PFSK-1 (cell line): ENCODE data around the gene DNAAF5.

Source experiments
- POLR2AphosphoS5 ChIP-seq: IDR thresholded peaks from 2 replicates; pipeline ENCODE4 v1.6.1; 2012; ENCODE audit warnings: low read depth, mild to moderate bottlenecking, control low read depth, low read length, moderate library complexity
- SIN3A ChIP-seq: IDR thresholded peaks from 2 replicates; pipeline ENCODE4 v1.6.1; 2012; ENCODE audit warnings: mild to moderate bottlenecking, low read length, moderate library complexity, borderline replicate concordance; ENCODE audit not compliant: insufficient read depth
- TF ChIP-seq, protein P1 (sequence below), 2 experiments: IDR thresholded peaks; 2 replicates each; pipeline versions ENCODE4 v1.6.1 to v1.8.0; 2011 to 2012; ENCODE audit warnings: low read depth in 2 of 2, low read length in 2 of 2, control low read depth in 1 of 2, inconsistent platforms in 1 of 2, mild to moderate bottlenecking in 1 of 2, moderate library complexity in 1 of 2; ENCODE audit not compliant: insufficient read depth in 1 of 2

DNA sequence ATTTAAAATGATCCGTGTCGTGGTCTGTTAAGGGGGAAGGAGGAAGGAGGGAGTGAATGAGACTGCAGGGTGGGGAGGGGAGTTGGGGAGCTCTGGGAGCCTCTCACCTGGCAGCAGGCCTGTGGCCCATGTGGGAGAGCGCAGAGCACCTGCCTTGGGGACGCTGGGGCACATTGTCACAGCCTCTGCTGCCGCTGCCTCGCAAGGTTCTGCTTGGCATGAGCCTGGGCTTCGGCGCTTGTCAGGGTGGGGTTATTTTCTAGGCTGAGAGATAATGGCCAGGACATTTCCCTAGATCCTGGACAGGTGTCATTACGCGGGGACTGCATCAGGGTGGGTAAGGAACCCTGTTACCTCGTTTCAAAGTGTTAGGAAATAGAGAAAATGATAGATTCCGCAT, 103.6 kb downstream of the DNAAF5 start:
- TF ChIP-seq, protein P1, sequence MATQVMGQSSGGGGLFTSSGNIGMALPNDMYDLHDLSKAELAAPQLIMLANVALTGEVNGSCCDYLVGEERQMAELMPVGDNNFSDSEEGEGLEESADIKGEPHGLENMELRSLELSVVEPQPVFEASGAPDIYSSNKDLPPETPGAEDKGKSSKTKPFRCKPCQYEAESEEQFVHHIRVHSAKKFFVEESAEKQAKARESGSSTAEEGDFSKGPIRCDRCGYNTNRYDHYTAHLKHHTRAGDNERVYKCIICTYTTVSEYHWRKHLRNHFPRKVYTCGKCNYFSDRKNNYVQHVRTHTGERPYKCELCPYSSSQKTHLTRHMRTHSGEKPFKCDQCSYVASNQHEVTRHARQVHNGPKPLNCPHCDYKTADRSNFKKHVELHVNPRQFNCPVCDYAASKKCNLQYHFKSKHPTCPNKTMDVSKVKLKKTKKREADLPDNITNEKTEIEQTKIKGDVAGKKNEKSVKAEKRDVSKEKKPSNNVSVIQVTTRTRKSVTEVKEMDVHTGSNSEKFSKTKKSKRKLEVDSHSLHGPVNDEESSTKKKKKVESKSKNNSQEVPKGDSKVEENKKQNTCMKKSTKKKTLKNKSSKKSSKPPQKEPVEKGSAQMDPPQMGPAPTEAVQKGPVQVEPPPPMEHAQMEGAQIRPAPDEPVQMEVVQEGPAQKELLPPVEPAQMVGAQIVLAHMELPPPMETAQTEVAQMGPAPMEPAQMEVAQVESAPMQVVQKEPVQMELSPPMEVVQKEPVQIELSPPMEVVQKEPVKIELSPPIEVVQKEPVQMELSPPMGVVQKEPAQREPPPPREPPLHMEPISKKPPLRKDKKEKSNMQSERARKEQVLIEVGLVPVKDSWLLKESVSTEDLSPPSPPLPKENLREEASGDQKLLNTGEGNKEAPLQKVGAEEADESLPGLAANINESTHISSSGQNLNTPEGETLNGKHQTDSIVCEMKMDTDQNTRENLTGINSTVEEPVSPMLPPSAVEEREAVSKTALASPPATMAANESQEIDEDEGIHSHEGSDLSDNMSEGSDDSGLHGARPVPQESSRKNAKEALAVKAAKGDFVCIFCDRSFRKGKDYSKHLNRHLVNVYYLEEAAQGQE (IDR thresholded peaks at IDR 0.05; ENCODE audit: insufficient read depth in 1 of 2, low read depth in 2 of 2, low read length in 2 of 2) = no peak
- TF ChIP-seq POLR2AphosphoS5 = no peak
- TF ChIP-seq SIN3A = no peak
